Mucosa of stomach (tissue), 1 donor: ENCODE measurements around the gene AUTS2.

Experiments used
- H3K27me3 ChIP-seq: one replicate; pipeline ENCODE4 v1.7.0; 2013; ENCODE audit warnings: mild to moderate bottlenecking, low read length; ENCODE audit not compliant: control insufficient read depth, insufficient read depth
- H3K36me3 ChIP-seq: one replicate; pipeline ENCODE4 v1.7.0; 2013; ENCODE audit warnings: low read length; ENCODE audit not compliant: control insufficient read depth, insufficient read depth
- H3K4me1 ChIP-seq: one replicate; pipeline ENCODE4 v1.7.0; 2013; ENCODE audit warnings: mild to moderate bottlenecking, low read length; ENCODE audit not compliant: control insufficient read depth, insufficient read depth
- H3K4me3 ChIP-seq: one replicate; pipeline ENCODE4 v1.7.0; 2013; ENCODE audit warnings: low read length
- H3K9ac ChIP-seq: one replicate; pipeline ENCODE4 v1.7.0; 2013; ENCODE audit warnings: mild to moderate bottlenecking, low read length, moderate library complexity
- H3K9me3 ChIP-seq: one replicate; pipeline ENCODE4 v1.7.0; 2013; ENCODE audit warnings: mild to moderate bottlenecking, low read length, moderate library complexity; ENCODE audit not compliant: control insufficient read depth
- donor health status: Pancreatic carcinoma.

AUTS2 gene

GRCh38 chr7:69619054-69619453, 20.8 kb downstream of the AUTS2 start:
- H3K4me1 ChIP-seq: no peaks in the 10 kb centered on the region

GRCh38 chr7:69619635-69620034, 21.4 kb downstream of the AUTS2 start:
- no peaks in the 10 kb centered on the region for H3K36me3 ChIP-seq
- no peak overlapping the region for H3K9ac ChIP-seq
- no peak overlapping the region for H3K4me3 ChIP-seq
- H3K4me1 ChIP-seq: no peaks in the 10 kb centered on the region
- no peaks in the 10 kb centered on the region for H3K27me3 ChIP-seq
- no peaks in the 10 kb centered on the region for H3K9me3 ChIP-seq

More at GRCh38 chr7:69619054-69619453, 20.8 kb downstream of the AUTS2 start:
- Histone ChIP-seq H3K9ac (no peak overlapping the region), H3K9me3 (no peaks in the 10 kb centered on the region), H3K27me3 (no peaks in the 10 kb centered on the region), H3K4me3 (no peak overlapping the region), H3K36me3 (no peaks in the 10 kb centered on the region)

GRCh38 chr7:69620063-69620462, 21.8 kb downstream of the AUTS2 start:
- H3K4me3 ChIP-seq: no peak overlapping the region
- H3K9me3 ChIP-seq: no peaks in the 10 kb centered on the region
- no peaks in the 10 kb centered on the region for H3K27me3 ChIP-seq
- H3K36me3 ChIP-seq: no peaks in the 10 kb centered on the region
- no peaks in the 10 kb centered on the region for H3K4me1 ChIP-seq
- H3K9ac ChIP-seq: no peak overlapping the region

GRCh38 chr7:69620650-69621049, 22.4 kb downstream of the AUTS2 start:
- no peaks in the 10 kb centered on the region for H3K4me1 ChIP-seq
- H3K9me3 ChIP-seq: no peaks in the 10 kb centered on the region
- H3K9ac ChIP-seq: no peak overlapping the region
- no peaks in the 10 kb centered on the region for H3K27me3 ChIP-seq
- H3K36me3 ChIP-seq: no peaks in the 10 kb centered on the region
- no peak overlapping the region for H3K4me3 ChIP-seq

- Histone ChIP-seq H3K9me3 (no peaks in the 10 kb centered on the region), H3K4me1 (no peaks in the 10 kb centered on the region), H3K4me3 (no peak overlapping the region), H3K27me3 (no peaks in the 10 kb centered on the region), H3K36me3 (no peaks in the 10 kb centered on the region), H3K9ac (no peak overlapping the region)
Measured at GRCh38 chr7:69622014-69622835, 23.9 kb downstream of the AUTS2 start.

- H3K36me3 ChIP-seq: no peaks in the 10 kb centered on the region
- no peaks in the 10 kb centered on the region for H3K9me3 ChIP-seq
- no peak overlapping the region for H3K4me3 ChIP-seq
- H3K4me1 ChIP-seq: no peaks in the 10 kb centered on the region
- H3K9ac ChIP-seq: no peak overlapping the region
- H3K27me3 ChIP-seq: no peaks in the 10 kb centered on the region
Measured at GRCh38 chr7:69622960-69623359, 24.7 kb downstream of the AUTS2 start.

- Histone ChIP-seq H3K9me3 (no peaks in the 10 kb centered on the region), H3K9ac (no peak overlapping the region), H3K4me3 (no peak overlapping the region), H3K27me3 (no peaks in the 10 kb centered on the region), H3K4me1 (no peaks in the 10 kb centered on the region), H3K36me3 (no peaks in the 10 kb centered on the region)
Measured at GRCh38 chr7:69624435-69625230, 26.4 kb downstream of the AUTS2 start.

- no peak overlapping the region for H3K9ac ChIP-seq
- no peaks in the 10 kb centered on the region for H3K36me3 ChIP-seq
- H3K4me1 ChIP-seq: no peaks in the 10 kb centered on the region
- H3K4me3 ChIP-seq: no peak overlapping the region
- H3K27me3 ChIP-seq: no peaks in the 10 kb centered on the region
- no peaks in the 10 kb centered on the region for H3K9me3 ChIP-seq
Measured at GRCh38 chr7:69625238-69625637, 27.0 kb downstream of the AUTS2 start.

GRCh38 chr7:69625798-69626197, 27.5 kb downstream of the AUTS2 start:
- Histone ChIP-seq H3K4me3 (no peak overlapping the region), H3K36me3 (no peaks in the 10 kb centered on the region), H3K27me3 (no peaks in the 10 kb centered on the region), H3K4me1 (no peaks in the 10 kb centered on the region), H3K9ac (no peak overlapping the region), H3K9me3 (no peaks in the 10 kb centered on the region)

- H3K27me3 ChIP-seq: no peaks in the 10 kb centered on the region
- H3K9ac ChIP-seq: no peak overlapping the region
- H3K36me3 ChIP-seq: no peaks in the 10 kb centered on the region
- no peak overlapping the region for H3K4me3 ChIP-seq
- H3K9me3 ChIP-seq: no peaks in the 10 kb centered on the region
- H3K4me1 ChIP-seq: no peaks in the 10 kb centered on the region
Measured at GRCh38 chr7:69630292-69630691, 32.0 kb downstream of the AUTS2 start.

- Histone ChIP-seq H3K4me3 (no peak overlapping the region), H3K9ac (no peak overlapping the region), H3K27me3 (no peaks in the 10 kb centered on the region), H3K36me3 (no peaks in the 10 kb centered on the region), H3K4me1 (no peaks in the 10 kb centered on the region), H3K9me3 (no peaks in the 10 kb centered on the region)
Measured at GRCh38 chr7:69631131-69631530, 32.9 kb downstream of the AUTS2 start.

GRCh38 chr7:69632280-69632679, 34.0 kb downstream of the AUTS2 start:
- Histone ChIP-seq H3K9ac (no peak overlapping the region), H3K4me3 (no peak overlapping the region), H3K4me1 (no peaks in the 10 kb centered on the region), H3K27me3 (no peaks in the 10 kb centered on the region), H3K36me3 (no peaks in the 10 kb centered on the region), H3K9me3 (no peaks in the 10 kb centered on the region)
